Effector memory CD4-positive, alpha-beta T cell (primary cell): Measurements from ENCODE around the gene WDR64.

Source experiments
- DNase-seq, 3 donors: peaks; one replicate each; pipeline ENCODE4 v3.0.0-alpha.2; 2020
- H3K27ac ChIP-seq: 2 replicates; pipeline ENCODE4 v1.7.0; 2013; ENCODE audit warnings: mild to moderate bottlenecking, low read length, moderate library complexity; ENCODE audit not compliant: insufficient read depth, poor library complexity, severe bottlenecking
- H3K27me3 ChIP-seq: replicated peaks from 2 replicates; pipeline ENCODE4 v1.7.0; 2013; ENCODE audit warnings: mild to moderate bottlenecking, low read length; ENCODE audit not compliant: insufficient read depth, control insufficient read depth, poor library complexity, severe bottlenecking
- H3K36me3 ChIP-seq: 2 replicates; pipeline ENCODE4 v1.7.0; 2013; ENCODE audit warnings: mild to moderate bottlenecking, low read length, moderate library complexity; ENCODE audit not compliant: control insufficient read depth, insufficient read depth
- H3K4me1 ChIP-seq: 2 replicates; pipeline ENCODE4 v1.7.0; 2013; ENCODE audit warnings: low read length, mild to moderate bottlenecking; ENCODE audit not compliant: control insufficient read depth, insufficient read depth, poor library complexity, severe bottlenecking
- H3K4me3 ChIP-seq: 2 replicates; pipeline ENCODE4 v1.7.0; 2013; ENCODE audit warnings: low read length, low read depth, mild to moderate bottlenecking; ENCODE audit not compliant: insufficient read depth, poor library complexity, severe bottlenecking
- H3K9me3 ChIP-seq: 2 replicates; pipeline ENCODE4 v1.7.0; 2013; ENCODE audit warnings: mild to moderate bottlenecking, low read length, moderate library complexity; ENCODE audit not compliant: control insufficient read depth
- total RNA-seq, 3 donors: gene quantifications; one replicate each; lab custom pipeline; 2026; lab: John Stamatoyannopoulos, UW

Gene WDR64
- total RNA-seq = 0.19 to 1.0 (median 1.0) reads per million in 3 donors

DNA sequence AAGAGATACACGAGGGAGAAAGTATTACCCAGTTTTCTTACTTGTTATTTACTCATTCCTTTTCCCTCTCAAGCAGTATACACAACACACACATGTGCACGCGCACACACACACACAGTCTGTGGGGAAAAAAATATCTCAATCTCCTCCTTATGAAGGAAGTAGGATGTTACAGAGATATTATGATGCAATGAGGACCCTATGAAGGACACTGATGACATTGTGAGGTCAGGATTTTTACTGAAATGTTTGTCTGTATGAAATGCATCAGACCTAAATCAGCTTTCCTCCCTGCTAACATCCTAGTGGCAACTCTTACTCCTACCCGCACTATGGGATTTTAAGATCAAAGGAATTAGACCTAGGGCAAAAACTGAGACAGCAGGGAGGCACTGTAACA, at the start of gene WDR64:
WDR64 (plus strand) TSS at position 270 of the 400 bp plus-strand sequence. CDS start 204 bp downstream, outside the sequence.
- no peaks in the 10 kb centered on the region for H3K27me3 ChIP-seq
- no peaks in the 10 kb centered on the region for H3K9me3 ChIP-seq

DNA sequence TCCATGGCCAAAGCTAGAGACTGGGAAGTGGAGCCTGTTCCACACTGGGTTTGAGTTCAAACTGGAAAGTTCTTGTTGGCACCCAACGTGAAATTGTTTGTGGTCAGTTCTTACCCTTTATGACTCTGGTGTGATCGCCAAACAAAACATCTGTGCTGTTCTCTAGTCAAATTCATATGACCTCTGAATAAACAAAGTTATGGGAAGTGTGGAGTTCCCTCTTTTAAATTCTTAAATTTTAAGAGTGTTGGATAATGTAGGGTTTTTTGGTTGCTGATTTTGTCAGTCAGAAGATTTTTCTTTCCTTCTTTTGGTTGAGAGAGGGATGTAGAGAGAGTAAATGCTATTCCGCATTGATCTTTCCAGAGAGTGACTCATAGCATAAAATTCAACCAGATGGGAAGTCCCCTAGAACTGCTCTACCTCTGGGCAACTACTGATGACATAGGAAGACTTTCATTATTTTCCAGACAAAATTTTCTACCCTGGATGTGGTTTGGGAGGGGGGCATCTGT, 48.3 kb upstream of the WDR64 start:
- Histone ChIP-seq H3K9me3 (no peaks in the 10 kb centered on the region), H3K36me3 (no peaks in the 10 kb centered on the region), H3K4me3 (no peak overlapping the region), H3K27me3 (no peaks in the 10 kb centered on the region), H3K4me1 (no peaks in the 10 kb centered on the region), H3K27ac (no peak overlapping the region)
- no peak for DNase-seq

More for the DNA sequence above, at the start of gene WDR64:
- no peak within 1 kb of the TSS for H3K4me3 ChIP-seq
- DNase-seq = no peak
- no peak within 1 kb of the TSS for H3K27ac ChIP-seq
- no peaks in the 10 kb centered on the region for H3K36me3 ChIP-seq
- H3K4me1 ChIP-seq = no peaks in the 10 kb centered on the region

DNA sequence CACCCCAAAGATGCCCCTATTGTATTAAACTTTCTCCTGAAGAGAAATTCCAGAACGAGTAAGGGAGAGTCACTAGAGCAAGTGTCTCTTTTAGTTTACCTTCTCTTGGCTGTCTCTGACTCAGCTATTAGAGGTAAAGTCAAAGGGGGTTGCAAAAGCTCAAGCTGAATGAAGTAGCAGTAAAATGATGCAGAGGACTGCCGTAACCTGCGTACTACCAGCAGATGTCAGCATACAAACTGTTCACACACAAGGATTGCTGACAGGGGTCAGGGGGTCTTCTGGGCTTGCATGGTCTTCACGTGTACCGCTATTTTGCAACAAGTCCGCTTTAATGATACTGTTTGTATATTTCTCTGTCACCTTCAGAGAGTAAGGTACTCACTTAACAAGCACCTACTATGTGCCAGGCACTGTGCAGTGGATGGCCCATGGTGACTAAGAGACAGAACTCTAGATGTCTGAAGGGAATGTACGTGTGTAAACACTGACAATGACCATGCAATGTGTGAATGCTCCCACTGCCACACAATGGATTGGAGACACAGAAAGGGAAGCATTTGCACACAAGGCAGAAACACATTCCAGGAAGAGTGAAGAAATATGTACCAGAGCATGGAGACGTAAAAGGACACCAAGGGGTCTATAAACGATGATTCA, 46.8 kb upstream of the WDR64 start:
- H3K27ac ChIP-seq = no peak overlapping the region
- no peaks in the 10 kb centered on the region for H3K4me1 ChIP-seq
- H3K4me3 ChIP-seq = no peak overlapping the region
- DNase-seq = no peak
- H3K36me3 ChIP-seq = no peaks in the 10 kb centered on the region
- H3K27me3 ChIP-seq = no peaks in the 10 kb centered on the region
- no peaks in the 10 kb centered on the region for H3K9me3 ChIP-seq

- H3K36me3 ChIP-seq = no peaks in the 10 kb centered on the region
- no peak for DNase-seq
- H3K27ac ChIP-seq = no peak overlapping the region
- no peak overlapping the region for H3K4me3 ChIP-seq
- no peaks in the 10 kb centered on the region for H3K4me1 ChIP-seq
- no peaks in the 10 kb centered on the region for H3K27me3 ChIP-seq
- no peaks in the 10 kb centered on the region for H3K9me3 ChIP-seq
These were observed 45.5 kb upstream of the WDR64 start for GRCh38 chr1:241606544-241606943.

GRCh38 chr1:241607497-241607896, 44.6 kb upstream of the WDR64 start:
- Histone ChIP-seq H3K4me3 (no peak overlapping the region), H3K27me3 (no peaks in the 10 kb centered on the region), H3K9me3 (no peaks in the 10 kb centered on the region), H3K27ac (no peak overlapping the region), H3K4me1 (no peaks in the 10 kb centered on the region), H3K36me3 (no peaks in the 10 kb centered on the region)
- no peak for DNase-seq

GRCh38 chr1:241608379-241609033, 43.6 kb upstream of the WDR64 start:
- Histone ChIP-seq H3K4me3 (no peak overlapping the region), H3K9me3 (no peaks in the 10 kb centered on the region), H3K36me3 (no peaks in the 10 kb centered on the region), H3K4me1 (no peaks in the 10 kb centered on the region), H3K27ac (no peak overlapping the region), H3K27me3 (no peaks in the 10 kb centered on the region)
- no peak for DNase-seq

- no peaks in the 10 kb centered on the region for H3K4me1 ChIP-seq
- no peak for DNase-seq
- H3K36me3 ChIP-seq = no peaks in the 10 kb centered on the region
- no peak overlapping the region for H3K27ac ChIP-seq
- H3K27me3 ChIP-seq = no peaks in the 10 kb centered on the region
- no peak overlapping the region for H3K4me3 ChIP-seq
- no peaks in the 10 kb centered on the region for H3K9me3 ChIP-seq
These were observed 41.8 kb upstream of the WDR64 start for GRCh38 chr1:241610056-241610815.

- no peaks in the 10 kb centered on the region for H3K36me3 ChIP-seq
- no peak overlapping the region for H3K27ac ChIP-seq
- no peaks in the 10 kb centered on the region for H3K4me1 ChIP-seq
- no peaks in the 10 kb centered on the region for H3K9me3 ChIP-seq
- no peak for DNase-seq
- no peak overlapping the region for H3K4me3 ChIP-seq
- no peaks in the 10 kb centered on the region for H3K27me3 ChIP-seq
These were observed 41.0 kb upstream of the WDR64 start for GRCh38 chr1:241611063-241611462.

GRCh38 chr1:241611736-241612135, 40.3 kb upstream of the WDR64 start:
- Histone ChIP-seq H3K4me1 (no peaks in the 10 kb centered on the region), H3K36me3 (no peaks in the 10 kb centered on the region), H3K27me3 (no peaks in the 10 kb centered on the region), H3K27ac (no peak overlapping the region), H3K4me3 (no peak overlapping the region), H3K9me3 (no peaks in the 10 kb centered on the region)
- DNase-seq = no peak
